ENCODE data around the gene PNKD.

The PNKD gene

DNA sequence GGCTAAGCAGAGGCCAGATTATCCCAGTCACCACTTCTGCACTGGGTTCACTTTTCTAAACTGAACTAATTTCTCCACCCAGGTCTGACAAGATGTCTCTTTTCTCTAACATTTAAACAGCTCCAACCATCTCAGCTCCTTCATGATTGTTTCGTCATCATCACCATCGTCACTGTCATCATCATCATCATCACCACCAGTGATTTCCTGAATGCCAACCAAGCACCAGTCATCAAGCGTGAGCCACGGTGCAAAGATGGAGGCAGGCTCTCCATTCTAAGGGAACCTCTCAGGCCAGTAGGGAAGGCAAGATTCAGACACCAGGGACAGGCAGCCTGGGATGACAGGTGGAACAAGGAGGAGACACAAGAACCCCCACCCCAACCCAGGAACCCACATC, 47.5 kb downstream of the PNKD start:
- no peak for DNase-seq (ENCODE audit: low spot score)

DNA sequence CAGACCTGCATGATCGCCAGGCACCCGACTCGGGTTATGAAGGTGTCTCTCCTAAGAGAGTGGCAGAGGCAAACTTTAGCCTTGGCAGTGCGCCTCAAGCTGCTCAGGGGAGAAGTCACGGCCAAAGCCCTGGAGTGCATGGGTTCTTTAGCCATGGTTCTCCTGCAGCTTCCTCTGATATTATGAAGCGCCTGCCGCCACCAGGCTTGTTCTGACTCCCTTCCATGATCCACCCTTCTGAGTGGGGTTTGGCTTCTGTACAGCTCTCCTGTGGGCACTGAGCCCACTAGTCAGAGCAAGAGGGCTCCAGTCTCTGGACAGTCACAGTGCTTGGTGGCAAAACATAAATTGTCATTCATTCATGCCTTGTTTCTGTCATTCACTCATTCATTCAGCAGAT, 47.9 kb downstream of the PNKD start:
- no peak for DNase-seq (ENCODE audit: low spot score)

DNA sequence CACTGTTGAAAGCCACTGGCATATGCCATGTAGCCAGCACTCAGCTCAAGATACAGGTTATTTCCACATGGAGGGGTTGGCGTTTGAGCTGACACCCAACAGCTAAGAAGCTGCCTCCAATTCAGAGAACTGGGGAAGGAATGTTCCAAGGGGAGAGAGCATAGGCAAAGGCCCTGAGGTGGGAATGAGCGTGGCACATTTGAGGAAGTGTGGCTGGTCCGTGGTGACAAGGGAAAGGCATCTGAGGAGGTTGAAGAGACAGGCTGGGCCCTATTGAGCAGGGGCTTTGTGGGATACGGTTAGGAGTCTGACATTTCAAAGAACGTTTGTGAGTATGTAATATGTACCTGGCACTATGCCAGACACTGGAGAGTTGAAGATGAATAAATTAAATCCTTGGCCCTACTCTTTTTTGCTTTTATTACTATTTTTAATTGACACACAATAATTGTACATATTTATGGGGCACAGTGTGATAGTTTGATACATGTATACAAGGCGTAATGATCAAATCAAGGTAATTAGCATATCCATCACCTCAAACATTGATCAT, 49.6 kb downstream of the PNKD start:
- DNase-seq (ENCODE audit: low spot score), result no peak

DNA sequence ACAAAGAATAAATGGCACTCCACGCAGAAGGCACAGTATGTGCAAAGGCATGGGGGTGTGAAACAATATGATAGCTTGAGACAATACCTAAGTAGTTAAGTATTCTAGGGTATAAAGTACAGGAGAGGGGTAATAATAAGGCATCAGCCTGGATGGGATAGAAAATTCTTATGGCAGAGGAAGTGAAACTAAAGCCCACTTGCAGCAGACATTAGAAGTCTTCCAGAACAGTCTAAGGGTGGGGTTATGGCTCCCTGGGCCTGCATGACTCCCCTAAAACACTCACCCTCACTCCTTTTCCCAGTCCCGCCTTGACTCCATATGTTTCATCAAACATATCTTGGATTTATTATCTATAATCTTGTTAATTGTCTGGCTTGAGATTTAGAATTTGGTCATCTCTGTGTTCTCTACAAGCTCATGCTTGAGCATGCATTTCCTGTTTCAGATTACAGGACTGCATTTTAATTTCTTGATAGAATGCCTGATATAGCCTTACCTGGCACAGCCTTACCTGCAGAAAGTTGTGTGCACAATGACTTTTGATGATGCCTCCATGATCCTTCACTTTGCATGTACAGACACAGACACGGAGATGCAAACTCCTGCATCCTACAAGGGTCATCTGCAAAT, 50.5 kb downstream of the PNKD start:
- DNase-seq (ENCODE audit: low spot score), result no peak

DNA sequence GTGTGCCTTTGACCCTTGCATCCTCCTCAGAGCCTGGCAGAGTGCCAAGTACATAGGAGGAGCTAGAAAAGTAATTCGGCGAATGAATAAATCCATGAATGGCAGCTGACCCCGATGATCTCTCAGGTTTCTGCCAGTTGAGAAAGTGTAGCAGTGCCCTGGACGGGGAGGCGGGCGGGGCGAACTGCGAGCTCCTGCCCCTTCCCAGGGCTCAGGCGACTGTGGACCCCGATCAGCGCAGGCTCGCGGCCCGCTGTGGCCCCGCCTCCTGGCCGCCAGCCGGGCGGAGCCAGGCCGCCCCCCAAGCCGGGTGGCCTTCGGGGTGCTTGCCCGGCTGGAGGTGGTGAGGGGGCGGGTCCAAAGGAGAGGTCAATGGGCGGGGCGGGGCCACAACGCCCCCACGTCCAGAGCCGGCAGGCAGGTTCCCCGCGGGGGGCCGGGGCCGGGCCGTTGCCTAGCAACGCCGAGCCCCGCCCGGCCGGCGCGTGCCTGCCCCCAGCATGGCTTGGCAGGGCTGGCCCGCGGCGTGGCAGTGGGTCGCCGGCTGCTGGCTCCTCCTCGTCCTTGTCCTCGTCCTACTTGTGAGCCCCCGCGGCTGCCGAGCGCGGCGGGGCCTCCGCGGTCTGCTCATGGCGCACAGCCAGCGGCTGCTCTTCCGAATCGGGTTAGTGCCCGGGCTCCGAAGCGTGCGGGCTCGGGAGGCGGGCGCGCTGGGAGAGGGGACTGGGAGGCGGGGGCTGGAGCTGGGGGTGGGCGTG, 52.6 kb downstream of the PNKD start:
- DNase-seq (ENCODE audit: low spot score), result peak; percentile 91

DNA sequence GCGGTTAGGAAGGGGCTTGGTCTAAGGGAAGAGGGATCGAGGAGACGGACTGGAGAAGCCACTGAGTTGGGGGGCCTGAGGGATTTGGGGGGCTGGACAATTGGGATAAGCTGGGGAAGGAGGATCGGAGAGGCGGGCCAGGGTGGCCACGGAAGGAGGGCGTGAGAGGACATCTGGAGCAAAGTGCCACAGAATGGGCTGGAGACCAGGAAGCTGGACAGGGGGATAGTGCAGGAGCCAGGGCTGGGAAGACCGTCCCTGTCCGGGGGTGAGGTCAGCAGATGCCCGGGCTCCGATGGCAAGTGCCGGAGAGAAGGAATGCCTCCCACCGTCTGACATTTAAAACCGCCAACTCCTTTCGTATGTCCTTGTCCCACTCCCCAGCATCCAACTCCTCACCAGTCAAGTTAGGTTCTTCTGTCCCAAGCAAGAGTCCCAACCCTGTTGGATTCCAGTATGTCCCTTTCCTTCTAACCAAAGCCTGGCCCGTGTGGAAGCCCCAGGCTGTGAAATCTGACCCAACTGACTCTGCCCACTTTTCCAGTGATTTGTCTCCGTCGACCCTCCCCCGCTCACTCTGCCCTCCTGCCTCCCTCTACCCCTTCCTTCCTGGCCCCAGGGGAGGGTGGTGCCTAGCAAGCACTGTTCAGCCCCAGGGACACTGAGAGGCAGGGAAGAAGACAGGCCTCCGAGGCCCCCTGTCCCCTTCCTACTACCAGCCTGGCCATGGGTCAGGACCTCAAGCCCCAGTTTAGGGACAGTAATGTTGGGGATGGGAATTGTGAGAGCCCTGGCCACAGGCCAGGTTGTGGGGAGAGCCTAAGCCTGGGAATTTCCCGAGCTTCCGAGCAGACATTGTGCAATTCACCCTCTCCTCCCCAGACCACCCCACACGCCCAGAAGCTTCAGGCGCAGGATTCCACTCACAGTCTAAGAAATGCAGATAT, 53.5 kb downstream of the PNKD start:
- DNase-seq (ENCODE audit: low spot score), result peak; percentile 62

DNA sequence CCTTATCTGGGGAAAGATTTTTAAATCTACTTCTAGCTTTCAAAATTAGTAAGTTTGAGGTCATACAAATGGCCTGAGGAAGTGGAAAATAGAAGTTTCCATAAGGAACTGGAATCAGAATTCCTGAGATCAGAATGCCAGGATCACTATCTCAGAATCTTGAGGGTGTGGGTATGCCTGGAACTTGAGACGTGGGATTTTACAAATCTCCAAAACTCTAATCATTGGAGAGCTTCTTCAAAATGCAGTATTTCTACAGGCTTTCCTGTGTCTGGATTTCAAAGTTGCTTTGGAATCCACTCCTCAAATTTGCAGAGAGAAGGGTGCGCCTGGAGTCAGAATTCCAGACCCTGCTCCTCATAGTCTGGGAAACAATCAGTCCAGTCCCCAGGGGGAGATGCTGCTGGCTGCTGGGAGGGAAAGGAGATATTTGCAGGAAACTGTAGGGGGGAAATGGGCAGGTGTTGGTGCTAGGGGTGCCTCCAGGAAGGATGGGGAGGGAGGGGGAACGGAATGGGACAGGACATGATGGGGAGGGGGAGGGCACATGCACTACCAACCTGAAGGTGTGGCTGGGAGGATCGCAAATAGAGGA, 55.3 kb downstream of the PNKD start:
- DNase-seq (ENCODE audit: low spot score), result no peak

DNA sequence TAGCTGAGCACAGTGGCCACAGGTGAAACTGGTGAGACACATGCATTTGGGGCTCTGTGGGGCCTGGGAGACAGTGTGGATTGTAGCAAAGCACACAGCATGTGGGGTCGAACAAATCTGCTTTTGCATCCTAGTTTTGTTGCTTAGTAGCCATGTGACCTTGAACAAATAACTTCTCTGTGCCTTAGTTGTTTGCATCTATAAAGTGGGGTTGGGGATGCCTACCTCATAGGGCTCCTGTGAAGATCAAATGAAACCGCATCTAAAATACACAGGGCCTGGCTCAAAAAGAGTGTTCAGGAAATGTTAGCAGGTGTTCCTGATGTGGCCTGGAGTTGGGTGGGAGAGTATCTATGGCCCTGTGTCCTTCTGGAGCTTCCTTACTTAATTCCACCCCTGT, 56.0 kb downstream of the PNKD start:
- DNase-seq (ENCODE audit: low spot score), result no peak

DNA sequence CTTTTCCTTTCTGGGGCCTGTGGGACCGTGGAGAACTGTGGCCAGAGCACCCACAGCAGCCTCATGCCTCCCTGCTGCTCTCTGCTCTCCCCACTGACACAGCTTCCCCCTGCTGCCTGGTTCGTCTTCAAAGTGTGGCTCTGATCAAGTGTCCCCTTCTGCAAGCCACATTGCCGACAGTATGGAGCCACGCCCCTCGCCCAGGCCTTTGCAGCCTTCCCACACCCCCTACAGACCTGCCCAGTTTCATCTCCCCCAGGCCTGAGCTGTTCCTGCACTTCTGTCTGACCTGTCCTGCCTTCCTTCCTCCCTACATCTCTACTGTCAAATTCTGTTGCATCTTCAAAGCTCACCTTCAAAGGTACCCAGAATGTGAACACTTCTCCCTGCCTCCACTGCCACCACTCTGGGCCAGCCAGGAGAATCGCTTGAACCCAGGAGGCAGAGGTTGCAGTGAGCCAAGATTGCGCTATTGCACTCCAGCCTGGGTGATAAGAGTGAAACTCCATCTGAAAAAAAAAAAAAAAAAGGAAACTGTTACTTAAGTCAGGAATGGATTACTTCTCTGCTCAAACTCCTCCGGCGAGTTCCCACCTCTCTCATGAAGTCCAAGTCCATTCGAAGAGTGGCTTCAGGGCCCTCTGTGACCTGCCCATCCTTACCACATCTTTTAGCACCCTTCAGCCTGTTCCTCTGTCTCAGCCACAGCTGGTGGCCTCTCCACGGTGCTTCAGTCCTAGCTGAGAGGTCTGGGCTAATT, 57.3 kb downstream of the PNKD start:
- DNase-seq (ENCODE audit: low spot score), result no peak

DNA sequence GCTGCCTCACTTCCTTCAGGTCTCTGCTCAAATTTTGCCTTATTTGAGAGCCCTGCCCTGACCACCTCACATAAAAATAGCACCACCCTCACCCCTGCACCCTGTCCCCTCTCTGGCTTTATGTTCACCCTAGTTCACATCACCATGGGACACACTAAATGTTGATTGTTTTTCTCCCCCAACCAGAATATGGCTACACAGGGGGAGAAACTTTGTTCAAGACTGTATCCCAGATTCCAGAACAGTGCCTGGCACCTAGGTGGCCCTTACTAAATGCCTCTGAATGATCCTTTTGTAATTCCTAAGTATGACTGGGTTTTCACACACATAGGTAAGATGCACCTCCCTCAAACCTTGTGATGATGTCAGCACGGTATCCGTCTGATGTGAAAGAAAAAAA, 58.0 kb downstream of the PNKD start:
- no peak for DNase-seq (ENCODE audit: low spot score)

DNA sequence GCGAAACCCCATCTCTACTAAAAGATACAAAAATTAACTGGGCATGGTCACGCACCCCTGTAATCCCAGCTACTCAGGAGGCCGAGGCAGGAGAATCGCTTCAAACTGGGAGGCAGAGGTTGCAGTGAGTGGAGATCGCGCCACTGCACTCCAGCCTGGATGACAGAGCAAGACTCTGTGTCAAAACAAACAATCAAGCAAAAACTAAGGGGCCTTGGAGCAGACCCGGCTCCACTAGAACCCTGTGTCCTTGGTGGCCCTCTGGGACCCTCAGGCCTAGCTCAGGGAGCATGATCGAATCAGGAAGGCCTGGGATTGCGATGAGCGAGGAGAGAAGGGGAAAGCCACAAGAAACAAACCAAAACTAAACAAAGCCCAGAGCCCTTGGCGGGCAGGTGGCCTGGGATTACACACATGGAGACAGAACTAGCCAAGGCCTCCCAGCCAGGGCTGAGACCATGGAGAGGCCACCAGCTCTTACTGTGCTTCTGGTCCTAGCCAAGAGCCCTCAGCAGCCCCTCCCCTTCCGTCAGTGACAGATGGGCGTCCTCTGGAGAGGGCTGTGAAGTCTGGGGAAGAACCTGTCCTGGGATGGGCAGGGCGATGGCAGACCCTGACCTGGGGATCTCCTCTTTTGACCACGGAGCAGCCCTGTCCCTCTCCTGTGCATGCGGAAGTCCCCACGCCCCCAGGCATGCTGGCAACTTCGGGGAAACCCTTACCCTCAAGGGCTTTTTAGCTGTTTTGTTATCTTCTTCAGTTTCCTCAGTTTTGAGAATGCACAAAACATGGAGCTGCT, 58.9 kb downstream of the PNKD start:
- no peak for DNase-seq (ENCODE audit: low spot score)

DNA sequence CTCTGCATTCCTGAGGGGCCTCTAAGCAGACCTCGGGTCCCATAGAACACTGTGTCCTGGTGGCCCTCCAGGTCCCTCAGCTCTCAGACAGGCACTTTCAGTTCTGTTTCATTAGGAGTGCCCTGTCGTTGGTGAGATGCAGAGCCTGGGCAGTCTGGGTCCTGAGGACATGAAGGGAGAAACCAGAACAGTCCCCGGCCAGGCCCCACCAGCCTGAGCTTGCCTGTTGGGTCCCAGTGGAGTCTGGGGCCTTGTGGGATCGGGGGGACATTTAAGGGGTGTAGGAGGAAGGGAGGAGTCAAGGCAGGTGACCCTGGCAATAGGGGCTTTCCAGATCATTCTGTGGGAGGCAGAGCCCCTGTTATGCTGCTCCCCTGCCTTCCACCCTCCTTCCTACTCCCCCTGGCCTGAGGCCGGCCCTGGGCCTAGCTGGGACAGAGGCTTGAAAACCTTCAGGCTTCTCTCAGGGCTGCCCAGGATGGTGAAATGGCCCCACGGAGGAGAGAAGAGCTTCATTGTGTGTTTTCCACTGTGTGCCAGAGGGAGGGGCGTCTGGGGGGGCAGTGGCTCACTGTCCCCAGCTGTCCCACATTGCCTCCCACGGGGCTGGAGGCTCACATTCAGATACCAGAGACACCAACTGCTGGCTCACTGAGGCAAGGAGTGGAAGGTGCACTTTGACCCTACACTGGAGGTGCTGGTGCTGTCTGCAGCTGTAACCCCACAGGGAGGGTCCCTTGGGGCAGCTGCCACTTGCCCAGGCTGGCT, 59.7 kb downstream of the PNKD start:
- DNase-seq (ENCODE audit: low spot score), result no peak

DNA sequence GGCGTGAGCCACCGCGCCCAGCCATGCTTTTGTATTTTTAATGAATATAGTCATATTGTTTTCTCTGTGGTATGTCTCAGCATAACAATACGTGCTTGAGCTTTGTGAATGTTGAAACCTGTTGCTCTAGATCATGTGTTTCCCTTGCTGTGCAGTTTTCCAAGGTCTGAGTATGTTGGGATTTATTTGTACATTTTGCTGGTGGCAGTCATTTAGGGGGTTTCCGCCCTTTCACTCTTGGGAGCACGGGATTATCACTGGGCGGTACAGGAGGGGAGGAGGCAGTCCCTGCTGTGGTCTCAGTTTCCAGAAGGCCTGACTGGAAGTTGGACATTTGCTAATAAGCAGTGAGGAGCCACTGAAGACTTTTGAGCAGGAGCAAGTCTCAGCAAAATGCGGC, 61.4 kb downstream of the PNKD start:
- no peak for DNase-seq (ENCODE audit: low spot score)

DNA sequence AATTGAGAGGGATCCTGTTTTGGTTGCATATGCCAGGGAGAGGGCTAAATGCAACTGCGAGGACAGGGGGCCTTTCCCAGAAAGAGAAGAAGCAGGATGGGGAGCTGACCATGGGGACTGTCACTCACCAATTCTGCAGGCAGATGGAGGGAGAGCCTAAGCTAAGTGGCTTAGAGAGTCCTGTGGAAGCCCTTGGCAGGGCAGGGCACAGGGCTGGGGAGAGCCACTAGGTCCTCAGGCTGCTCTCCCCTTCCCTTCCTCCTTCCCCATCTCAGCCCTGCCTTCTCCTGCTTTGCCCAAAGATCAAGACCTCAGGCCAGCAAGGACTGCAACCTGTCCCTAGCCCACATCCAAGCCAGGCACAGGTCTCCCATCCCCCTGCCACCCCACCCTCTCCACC, 62.0 kb downstream of the PNKD start:
- DNase-seq (ENCODE audit: low spot score), result no peak

DNA sequence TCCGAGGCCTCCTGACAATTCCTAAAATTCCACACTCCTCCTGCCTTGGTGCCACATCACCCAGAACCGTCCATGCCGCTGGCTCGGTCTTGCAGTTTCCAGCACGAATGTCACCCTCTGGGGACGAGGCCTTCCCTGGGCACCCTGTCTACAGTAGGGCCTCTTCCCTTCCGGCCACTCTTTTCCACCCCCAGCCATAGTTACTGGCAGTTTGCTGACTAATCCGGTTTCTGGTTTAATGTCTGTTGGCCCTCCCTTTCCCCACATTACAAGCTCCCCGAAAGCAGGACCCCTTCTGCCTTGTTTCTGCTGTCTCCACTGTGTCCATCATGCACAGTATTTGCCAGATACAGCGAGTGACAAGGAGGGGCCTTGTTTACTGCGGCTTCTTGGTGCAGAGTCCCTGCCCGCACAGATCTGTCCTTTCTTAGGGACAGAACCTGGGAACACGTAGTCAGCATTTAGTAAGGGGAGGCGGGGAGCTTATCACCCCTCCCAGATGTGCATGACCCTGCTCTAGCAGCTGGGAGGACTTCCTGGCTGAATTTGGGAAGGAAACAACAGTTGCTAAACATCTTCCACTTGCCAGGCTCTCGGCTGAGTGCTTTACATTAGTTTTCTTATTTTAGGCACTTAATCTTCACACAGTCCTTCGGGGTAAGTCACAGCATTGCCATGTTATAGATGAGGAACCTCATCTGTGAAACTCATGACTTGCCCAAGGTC, 62.8 kb downstream of the PNKD start:
- no peak for DNase-seq (ENCODE audit: low spot score)

DNA sequence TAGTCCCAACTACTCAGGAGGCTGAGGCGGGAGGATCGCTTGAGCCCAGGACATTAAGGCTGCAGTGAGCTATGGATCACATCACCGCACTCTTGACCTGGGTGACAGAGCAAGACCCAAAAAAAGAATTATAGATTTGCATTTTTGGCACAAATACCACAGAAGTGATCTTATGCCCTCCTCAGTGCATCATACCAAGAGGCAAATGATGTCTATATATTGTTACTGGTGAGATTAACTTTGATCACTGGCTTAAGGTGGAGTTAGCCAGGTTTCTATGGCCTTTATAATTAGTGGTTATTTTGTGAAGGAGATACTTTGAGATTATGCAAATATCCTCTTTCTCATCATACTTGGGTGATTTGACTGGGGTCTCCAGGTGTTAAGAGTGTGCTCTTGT, 64.2 kb downstream of the PNKD start:
- no peak for DNase-seq (ENCODE audit: low spot score)

DNA sequence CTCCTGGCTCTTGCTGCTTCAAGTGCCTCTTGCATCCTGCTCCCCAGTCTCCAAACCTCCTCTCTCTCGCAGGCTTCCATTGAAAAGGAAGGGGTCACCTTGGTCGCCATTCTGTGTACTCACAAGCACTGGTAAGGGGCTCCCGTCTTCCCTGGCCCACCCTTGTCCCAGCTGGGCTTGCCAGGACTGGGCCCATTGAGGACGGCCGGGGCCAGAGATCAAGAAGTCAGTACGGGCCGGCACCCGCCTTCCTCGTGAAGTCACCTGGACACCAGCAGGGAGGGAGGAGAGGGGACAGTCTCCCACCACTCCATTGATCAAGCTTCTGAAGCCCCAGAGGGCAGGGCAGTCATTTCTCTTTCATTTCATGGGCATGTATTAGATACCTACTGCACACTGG, 70.3 kb downstream of the PNKD start:
- no peak for DNase-seq (ENCODE audit: low spot score)

DNA sequence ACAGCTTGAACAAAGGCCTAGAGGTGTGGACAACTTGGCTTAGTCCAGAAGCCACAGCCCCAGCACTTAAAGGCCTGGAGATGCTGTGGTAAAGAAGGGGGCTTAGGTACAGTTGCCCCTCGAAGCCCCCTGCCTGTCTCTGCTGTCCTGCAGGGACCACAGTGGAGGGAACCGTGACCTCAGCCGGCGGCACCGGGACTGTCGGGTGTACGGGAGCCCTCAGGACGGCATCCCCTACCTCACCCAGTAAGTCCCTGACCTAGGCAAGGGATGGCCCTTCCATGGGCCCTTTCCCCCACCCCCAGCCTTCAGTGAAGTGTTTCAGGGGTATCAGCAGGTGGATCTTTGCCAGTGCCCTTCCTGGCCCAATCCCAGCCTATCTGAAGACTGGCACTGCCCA, 71.1 kb downstream of the PNKD start:
- DNase-seq (ENCODE audit: low spot score), result no peak

DNA sequence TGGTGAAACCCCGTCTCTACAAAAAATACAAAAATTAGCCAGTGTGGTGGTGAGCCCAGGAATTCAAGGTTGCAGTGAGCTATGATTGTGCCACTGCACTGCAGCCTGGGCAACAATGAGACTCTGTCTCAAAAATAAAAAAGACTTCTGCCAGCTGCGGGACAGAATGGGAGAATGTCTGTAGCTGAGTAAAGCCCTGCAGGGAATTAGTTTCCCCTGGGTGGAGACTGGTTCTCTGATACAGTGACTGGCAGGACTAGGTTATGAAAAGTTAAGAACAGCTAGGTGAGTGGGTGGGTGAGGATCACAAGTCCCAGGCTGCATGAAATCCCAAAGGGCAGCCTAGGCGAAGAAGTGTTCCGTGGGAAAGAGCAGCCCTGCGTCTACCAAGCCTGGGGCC, 72.5 kb downstream of the PNKD start:
- no peak for DNase-seq (ENCODE audit: low spot score)

Measured in HuH-7 (cell line).